Trophoblast cell (in vitro differentiated cells and primary cell): ENCODE data around the gene ZNF18.

ENCODE experiments used
- DNase-seq, 2 donors: peaks; one replicate each; pipeline ENCODE4 v3.0.0-alpha.2; 2016
- H2AFZ ChIP-seq: 2 replicates; pipeline ENCODE4 v1.6.1; 2013; ENCODE audit warnings: low read length, moderate library complexity, mild to moderate bottlenecking; ENCODE audit not compliant: insufficient read depth, poor library complexity
- H2AK5ac ChIP-seq: 2 replicates; pipeline ENCODE4 v1.6.1; 2013; ENCODE audit warnings: mild to moderate bottlenecking, low read length
- H2BK120ac ChIP-seq: 2 replicates; pipeline ENCODE4 v1.6.1; 2013; ENCODE audit warnings: low read length, mild to moderate bottlenecking, moderate library complexity; ENCODE audit not compliant: insufficient read depth, poor library complexity
- H2BK12ac ChIP-seq: 2 replicates; pipeline ENCODE4 v1.6.1; 2013; ENCODE audit warnings: mild to moderate bottlenecking, low read length, moderate library complexity
- H2BK5ac ChIP-seq: 2 replicates; pipeline ENCODE4 v1.6.1; 2013; ENCODE audit warnings: low read length, low read depth, moderate library complexity, mild to moderate bottlenecking; ENCODE audit not compliant: poor library complexity
- H3K14ac ChIP-seq: 2 replicates; pipeline ENCODE4 v1.6.1; 2013; ENCODE audit warnings: mild to moderate bottlenecking, low read length
- H3K18ac ChIP-seq: 2 replicates; pipeline ENCODE4 v1.6.1; 2013; ENCODE audit warnings: mild to moderate bottlenecking, low read length
- H3K23ac ChIP-seq: 2 replicates; pipeline ENCODE4 v1.6.1; 2013; ENCODE audit warnings: low read length
- H3K27ac ChIP-seq: 2 replicates; pipeline ENCODE4 v1.5.1; 2013; ENCODE audit warnings: low read depth, mild to moderate bottlenecking, inconsistent platforms, low read length, moderate library complexity
- H3K27me3 ChIP-seq: 2 replicates; pipeline ENCODE4 v1.6.1; 2013; ENCODE audit warnings: inconsistent platforms, mild to moderate bottlenecking, low read length, moderate library complexity; ENCODE audit not compliant: insufficient read depth
- H3K36me3 ChIP-seq, 2 experiments: 1 replicate in 1 of 2; 2 replicates in 1 of 2; pipeline ENCODE4 v1.6.1; 2013; ENCODE audit warnings: low read length in 2 of 2, mild to moderate bottlenecking in 2 of 2, moderate library complexity in 1 of 2; ENCODE audit not compliant: insufficient read depth in 2 of 2, control insufficient read depth in 1 of 2
- H3K4ac ChIP-seq: 2 replicates; pipeline ENCODE4 v1.6.1; 2013; ENCODE audit warnings: low read depth, mild to moderate bottlenecking, low read length, moderate library complexity
- H3K4me1 ChIP-seq, 2 experiments: 1 replicate in 1 of 2; 2 replicates in 1 of 2; pipeline ENCODE4 v1.6.1; 2013; ENCODE audit warnings: low read length in 2 of 2, mild to moderate bottlenecking in 2 of 2, moderate library complexity in 1 of 2; ENCODE audit not compliant: insufficient read depth in 2 of 2, control insufficient read depth in 1 of 2
- H3K4me2 ChIP-seq: 2 replicates; pipeline ENCODE4 v1.6.1; 2013; ENCODE audit warnings: inconsistent platforms, mild to moderate bottlenecking, low read length, moderate library complexity
- H3K4me3 ChIP-seq: 2 replicates; pipeline ENCODE4 v1.5.1; 2013; ENCODE audit warnings: mild to moderate bottlenecking, low read depth, low read length, inconsistent platforms
- H3K79me1 ChIP-seq: one replicate; pipeline ENCODE4 v1.6.1; 2013; ENCODE audit warnings: low read length
- H3K79me2 ChIP-seq: 2 replicates; pipeline ENCODE4 v1.6.1; 2013; ENCODE audit warnings: low read length, mild to moderate bottlenecking; ENCODE audit not compliant: control insufficient read depth, insufficient read depth, poor library complexity
- H3K9ac ChIP-seq: 2 replicates; pipeline ENCODE4 v1.6.1; 2013; ENCODE audit warnings: mild to moderate bottlenecking, low read length
- H3K9me3 ChIP-seq: 2 replicates; pipeline ENCODE4 v1.6.1; 2013; ENCODE audit warnings: low read depth, mild to moderate bottlenecking, control low read depth, inconsistent platforms, low read length; ENCODE audit not compliant: insufficient read depth
- H4K12ac ChIP-seq: 2 replicates; pipeline ENCODE4 v1.6.1; 2013; ENCODE audit warnings: low read depth, mild to moderate bottlenecking, low read length, moderate library complexity
- H4K8ac ChIP-seq: 2 replicates; pipeline ENCODE4 v1.6.1; 2013; ENCODE audit warnings: low read depth, mild to moderate bottlenecking, low read length, moderate library complexity
- H4K91ac ChIP-seq: one replicate; pipeline ENCODE4 v1.6.1; 2013; ENCODE audit warnings: low read depth, mild to moderate bottlenecking, low read length, moderate library complexity
- WGBS: extraction: QIAGEN DNeasy Blood & Tissue Kit; methylation state at CpG from one replicate; pipeline ENCODE4 v1.1.7; 2013; ENCODE audit warnings: missing lambda C conversion rate; ENCODE audit not compliant: insufficient read length, insufficient coverage; ENCODE audit errors: extremely low coverage; 5-methylcytosine and 5-hydroxymethylcytosine counted together

Gene ZNF18

DNA sequence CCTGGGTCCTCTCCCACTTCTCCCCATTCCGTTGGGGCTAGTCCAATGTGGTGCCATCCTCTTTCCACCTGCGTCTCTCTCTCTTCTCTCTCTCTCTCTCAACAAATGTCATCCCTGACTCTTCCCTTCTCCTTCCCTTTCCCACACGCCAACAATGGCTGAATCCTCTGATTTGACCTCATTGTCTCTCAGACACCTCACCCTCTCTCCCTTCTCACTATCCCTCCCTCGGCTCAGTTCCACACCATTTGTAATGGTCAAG lies 628 bp upstream of the ZNF18 start:
- H3K9ac ChIP-seq = no peak overlapping the region
- no peak overlapping the region for H2AK5ac ChIP-seq
- H2BK120ac ChIP-seq = no peak overlapping the region
- no peak overlapping the region for H3K4ac ChIP-seq
- H2AFZ ChIP-seq = peak overlapping the region; percentile 70
- H3K27ac ChIP-seq = peak overlapping the region; percentile 24
- H3K18ac ChIP-seq = no peak overlapping the region
- H4K91ac ChIP-seq = peak overlapping the region; percentile 67
- no peaks in the 10 kb centered on the region for H3K9me3 ChIP-seq
- WGBS = no CpG with 5 or more reads among the region's 4 CpGs
- no peaks in the 10 kb centered on the region for H3K36me3 ChIP-seq
- peaks cover 7% of the 10 kb centered on the region for H3K79me1 ChIP-seq
- peak overlapping the region; percentile 71 for H3K4me3 ChIP-seq
- H4K12ac ChIP-seq = peak overlapping the region; percentile 76
- H4K8ac ChIP-seq = peak overlapping the region; percentile 94
- peak overlapping the region; percentile 72 for H3K4me2 ChIP-seq
- H3K27me3 ChIP-seq = no peaks in the 10 kb centered on the region
- no peak overlapping the region for H3K23ac ChIP-seq
- DNase-seq = no peak
- peaks cover 5% of the 10 kb centered on the region for H3K79me2 ChIP-seq
- no peak overlapping the region for H2BK5ac ChIP-seq
- H3K14ac ChIP-seq = peak overlapping the region; percentile 67
- peaks cover 0 to 2% of the 10 kb centered on the region in 2 experiments for H3K4me1 ChIP-seq
- no peak overlapping the region for H2BK12ac ChIP-seq

DNA sequence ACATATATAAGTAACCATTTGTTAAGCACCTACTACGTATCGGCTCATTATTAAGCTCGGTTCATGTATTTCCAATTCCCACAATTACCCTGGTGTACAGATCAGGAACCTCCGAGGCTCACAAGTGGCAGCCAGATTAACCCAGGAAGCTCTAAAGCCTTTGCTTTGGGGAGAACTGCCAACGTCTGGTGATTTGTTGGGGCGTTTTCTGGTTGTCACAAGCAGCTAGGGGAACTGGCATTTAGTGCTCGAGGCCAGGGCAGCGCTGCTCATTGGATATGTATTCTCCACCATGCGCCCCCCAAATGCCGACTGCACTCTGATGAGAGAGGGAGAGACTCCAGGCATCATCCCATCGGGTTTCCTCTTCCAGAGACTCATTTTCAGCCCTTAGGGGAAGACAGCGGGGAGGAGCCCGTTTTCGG lies 541 bp downstream of the ZNF18 start:
- H3K14ac ChIP-seq = peak overlapping the region; percentile 91
- no peak overlapping the region for H3K4ac ChIP-seq
- H3K27me3 ChIP-seq = no peaks in the 10 kb centered on the region
- peaks cover 0 to 2% of the 10 kb centered on the region in 2 experiments for H3K4me1 ChIP-seq
- H2AK5ac ChIP-seq = no peak overlapping the region
- peaks cover 0 to 7% of the 10 kb centered on the region in 2 experiments for H3K36me3 ChIP-seq
- H3K23ac ChIP-seq = no peak overlapping the region
- no CpG with 5 or more reads among the region's 14 CpGs for whole genome bisulfite sequencing
- H4K12ac ChIP-seq = peak overlapping the region; percentile 92
- peak overlapping the region; percentile 89 for H4K91ac ChIP-seq
- peak overlapping the region; percentile 74 for H3K9ac ChIP-seq
- no peaks in the 10 kb centered on the region for H3K9me3 ChIP-seq
- peak overlapping the region; percentile 92 for H3K4me2 ChIP-seq
- peak overlapping the region; percentile 71 for H2BK5ac ChIP-seq
- peak; percentile 3 to 45 for DNase-seq
- H2BK12ac ChIP-seq = no peak overlapping the region
- peak overlapping the region; percentile 94 for H3K4me3 ChIP-seq
- peaks cover 7% of the 10 kb centered on the region for H3K79me1 ChIP-seq
- H3K18ac ChIP-seq = peak overlapping the region; percentile 92
- peak overlapping the region; percentile 86 for H3K27ac ChIP-seq
- H2AFZ ChIP-seq = peak overlapping the region; percentile 95
- H3K79me2 ChIP-seq = peaks cover 5% of the 10 kb centered on the region
- peak overlapping the region; percentile 65 for H2BK120ac ChIP-seq
- peak overlapping the region; percentile 97 for H4K8ac ChIP-seq

- Histone ChIP-seq H4K8ac (no peak overlapping the region), H3K14ac (no peak overlapping the region), H3K79me1 (no peaks in the 10 kb centered on the region), H3K23ac (no peak overlapping the region), H3K4me3 (no peak overlapping the region), H3K36me3 (peaks cover 0 to 9% of the 10 kb centered on the region in 2 experiments), H4K12ac (no peak overlapping the region), H3K9me3 (no peaks in the 10 kb centered on the region), H2BK12ac (no peak overlapping the region), H3K27me3 (no peaks in the 10 kb centered on the region), H2BK120ac (no peak overlapping the region), H3K4me1 (peaks cover 2 to 6% of the 10 kb centered on the region in 2 experiments), H3K27ac (no peak overlapping the region), H3K4ac (no peak overlapping the region), H3K79me2 (no peaks in the 10 kb centered on the region), H3K9ac (no peak overlapping the region), H3K4me2 (no peak overlapping the region), H2BK5ac (no peak overlapping the region), H3K18ac (no peak overlapping the region), H2AK5ac (no peak overlapping the region), H2AFZ (no peak overlapping the region), H4K91ac (no peak overlapping the region)
- no peak for DNase-seq
- no CpG with 5 or more reads among the region's 4 CpGs for WGBS
Observed at GRCh38 chr17:11991461-11991860, 5.8 kb downstream of the ZNF18 start.

GRCh38 chr17:11990363-11990983 lies 6.8 kb downstream of the ZNF18 start:
- Histone ChIP-seq H3K4me3 (no peak overlapping the region), H3K36me3 (peaks cover 0 to 9% of the 10 kb centered on the region in 2 experiments), H3K79me2 (no peaks in the 10 kb centered on the region), H3K23ac (no peak overlapping the region), H2AFZ (no peak overlapping the region), H3K79me1 (no peaks in the 10 kb centered on the region), H3K27me3 (no peaks in the 10 kb centered on the region), H2BK120ac (no peak overlapping the region), H4K91ac (no peak overlapping the region), H2BK5ac (no peak overlapping the region), H3K9me3 (no peaks in the 10 kb centered on the region), H3K27ac (no peak overlapping the region), H3K4ac (no peak overlapping the region), H4K8ac (no peak overlapping the region), H2AK5ac (no peak overlapping the region), H3K14ac (no peak overlapping the region), H3K4me1 (peaks cover 2 to 6% of the 10 kb centered on the region in 2 experiments), H4K12ac (no peak overlapping the region), H3K18ac (no peak overlapping the region), H3K9ac (no peak overlapping the region), H2BK12ac (no peak overlapping the region), H3K4me2 (no peak overlapping the region)
- no CpG with 5 or more reads among the region's 7 CpGs for WGBS
- no peak for DNase-seq
